HG03196 (cell line): ENCODE results near the gene KRTAP10-5.
"Not testable (repeated sequence)": the region's sequence is repeated elsewhere in the genome, so short reads cannot be mapped to it uniquely, and the experiment has no call there.

Source experiments
- ATAC-seq: cut with Tn5 transposase; IDR thresholded peaks from one replicate; pipeline ENCODE4 v1.9.1; 2021; ENCODE audit not compliant: unreplicated experiment

KRTAP10-5 gene

GRCh38 chr21:44550285-44550684, 30.1 kb downstream of the KRTAP10-5 start:
- not testable (repeated sequence) for ATAC-seq

DNA sequence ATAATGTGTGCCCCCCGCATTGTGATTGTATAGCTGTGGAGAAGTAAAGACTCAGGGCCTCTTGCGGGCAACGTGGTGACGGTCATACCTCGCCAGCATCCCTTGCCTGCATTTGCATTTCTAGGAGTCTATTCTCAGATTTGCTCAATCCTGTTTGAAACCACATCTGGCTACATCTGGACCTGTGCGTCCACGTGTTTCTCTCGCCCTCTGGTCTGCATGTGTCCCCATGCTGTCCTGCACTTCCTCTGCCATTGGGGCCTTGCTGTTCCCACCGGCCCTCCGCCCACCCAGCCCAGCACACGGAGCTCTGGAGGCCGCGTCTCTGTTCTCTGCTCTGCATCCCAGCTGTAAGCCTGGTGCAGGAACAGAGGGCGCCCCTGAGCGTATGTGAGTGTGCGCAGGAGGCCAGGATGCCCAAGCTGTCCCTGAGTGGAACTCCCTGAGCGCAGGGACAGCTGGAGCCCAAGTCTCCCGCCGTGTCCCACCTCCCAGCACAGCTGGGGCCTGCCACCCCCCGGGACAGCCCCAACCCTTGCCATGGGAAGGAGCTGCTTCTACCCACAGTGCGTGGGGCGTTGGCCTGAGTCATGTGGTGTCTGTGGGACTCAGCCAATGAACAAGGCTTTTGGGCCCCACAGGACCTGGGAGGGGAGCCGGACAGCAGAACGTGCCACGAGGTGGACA, 30.7 kb downstream of the KRTAP10-5 start:
- no peak for ATAC-seq

- ATAC-seq: no peak
Observed at GRCh38 chr21:44548922-44549321, 31.5 kb downstream of the KRTAP10-5 start.

GRCh38 chr21:44548381-44548780, 32.0 kb downstream of the KRTAP10-5 start:
- no peak for ATAC-seq

GRCh38 chr21:44547656-44548331, 32.6 kb downstream of the KRTAP10-5 start:
- ATAC-seq: no peak

DNA sequence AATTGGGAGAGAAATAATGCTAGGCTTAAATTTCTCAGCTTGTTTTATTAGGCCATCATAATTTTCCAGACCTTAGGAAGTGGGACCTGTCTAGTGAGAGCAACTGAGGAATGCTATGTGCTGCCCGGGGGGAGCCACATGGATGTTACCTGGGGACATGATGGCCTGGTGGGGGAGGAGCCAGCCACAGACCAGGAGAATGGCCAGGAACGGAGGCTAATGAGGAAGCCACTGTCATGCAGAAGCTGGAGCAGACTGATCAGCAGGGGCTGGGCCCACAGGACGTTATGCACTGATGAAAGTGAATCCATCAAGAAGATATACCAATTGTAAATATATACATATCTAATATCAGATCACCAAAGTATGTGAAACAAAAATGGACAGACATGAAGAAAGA, 35.8 kb downstream of the KRTAP10-5 start:
- no peak for ATAC-seq

- no peak for ATAC-seq
Observed at GRCh38 chr21:44542716-44543115, 37.7 kb downstream of the KRTAP10-5 start.

GRCh38 chr21:44540741-44541288, 39.6 kb downstream of the KRTAP10-5 start:
- ATAC-seq: no peak

- ATAC-seq: no peak
Observed at GRCh38 chr21:44539991-44540666, 40.3 kb downstream of the KRTAP10-5 start, which contains the start of gene KRTAP10-1. KRTAP10-1 (minus strand) TSS chr21:44540195; CDS start chr21:44540150, 45 bp downstream.

DNA sequence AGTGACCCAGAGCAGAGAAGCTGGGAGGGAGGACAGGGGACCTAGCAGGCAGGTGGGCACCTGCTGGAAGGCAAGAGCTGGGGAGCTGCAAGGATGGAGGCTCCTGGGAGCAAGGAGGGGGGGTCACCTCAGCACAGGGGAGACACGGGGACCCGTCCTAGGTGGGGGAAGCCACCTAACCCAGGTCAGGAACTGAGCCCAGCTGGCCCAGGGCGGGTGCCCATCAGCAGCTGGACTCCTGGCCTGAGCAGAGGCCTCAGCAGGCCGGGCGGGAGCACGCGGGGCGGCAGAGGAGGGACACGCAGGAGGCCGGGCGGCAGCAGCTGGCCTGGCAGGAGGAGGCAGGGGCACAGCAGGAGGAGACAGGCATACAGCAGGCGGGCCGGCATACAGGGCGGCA, 41.4 kb downstream of the KRTAP10-5 start:
- no peak for ATAC-seq

GRCh38 chr21:44537930-44538911, 42.2 kb downstream of the KRTAP10-5 start:
- ATAC-seq: no peak

GRCh38 chr21:44535963-44536362, 44.4 kb downstream of the KRTAP10-5 start:
- ATAC-seq: no peak

- no peak for ATAC-seq
Observed at GRCh38 chr21:44534688-44535087, 45.7 kb downstream of the KRTAP10-5 start.

- no peak for ATAC-seq
Observed at GRCh38 chr21:44533891-44534627, 46.3 kb downstream of the KRTAP10-5 start.

- no peak for ATAC-seq
Observed at GRCh38 chr21:44533121-44533890, 47.1 kb downstream of the KRTAP10-5 start.

- ATAC-seq: no peak
Observed at GRCh38 chr21:44532712-44533111, 47.7 kb downstream of the KRTAP10-5 start.

GRCh38 chr21:44531606-44532564, 48.5 kb downstream of the KRTAP10-5 start:
- no peak for ATAC-seq
